PC-9 (cell line): ENCODE results near the gene RIMBP2. TPM values are rescaled to one million over a fixed set of nuclear protein-coding genes. Genes with fewer than 3 reads are reported as not detected.

Experiments
- BruUV-seq: library from RNA; stranded (reverse); fragments of 400-500 nt; replicated peaks from 2 replicates; lab custom pipeline; 2021; lab: Mats Ljungman, UMichigan
- CTCF ChIA-PET: fragments of 300-600 bp; sonication (Branson Sonifier 250); formaldehyde crosslinking; loops from one replicate; lab custom pipeline; 2022; ENCODE audit warnings: antibody characterized with exemption; lab: Charles Lee
- POLR2A ChIA-PET: fragments of 300-600 bp; sonication (Branson Sonifier 250); formaldehyde crosslinking; loops from one replicate; lab custom pipeline; 2022; ENCODE audit warnings: antibody characterized with exemption; ENCODE audit not compliant: unreplicated experiment; lab: Charles Lee
- DNase-seq, 2 experiments: peaks; one replicate each; pipeline versions ENCODE4 v3.0.0 to v3.0.0-alpha.2; 2015 to 2022; ENCODE audit warnings: mixed read lengths in 1 of 2
- H2AFZ ChIP-seq: fragments of 200-600 bp; sonication (generic); 2 replicates; pipeline ENCODE4 v1.8.1; 2017; ENCODE audit warnings: antibody characterized with exemption
- H3F3A ChIP-seq: fragments of 200-600 bp; sonication (generic); 2 replicates; pipeline ENCODE4 v1.8.1; 2017; ENCODE audit warnings: antibody characterized with exemption, mild to moderate bottlenecking, low read depth; ENCODE audit not compliant: insufficient read depth
- H3K27ac ChIP-seq: fragments of 200-600 bp; sonication (generic); 2 replicates; pipeline ENCODE4 v1.6.1; 2016; ENCODE audit warnings: mixed run types
- H3K27me3 ChIP-seq: fragments of 200-600 bp; sonication (generic); 2 replicates; pipeline ENCODE4 v1.6.1; 2016; ENCODE audit warnings: low read depth, mixed run types; ENCODE audit not compliant: insufficient read depth
- H3K36me3 ChIP-seq: fragments of 200-600 bp; sonication (generic); 2 replicates; pipeline ENCODE4 v1.6.1; 2016; ENCODE audit warnings: low read depth, mixed run types
- H3K4me1 ChIP-seq: fragments of 200-600 bp; sonication (generic); replicated peaks from 2 replicates; pipeline ENCODE4 v1.6.1; 2016; ENCODE audit warnings: mixed run types; ENCODE audit not compliant: insufficient read depth
- H3K4me2 ChIP-seq: fragments of 200-600 bp; sonication (generic); 2 replicates; pipeline ENCODE4 v1.6.1; 2017; ENCODE audit warnings: mixed run types
- H3K4me3 ChIP-seq: fragments of 200-600 bp; sonication (generic); 2 replicates; pipeline ENCODE4 v1.6.1; 2016; ENCODE audit warnings: mixed run types
- H3K79me2 ChIP-seq: fragments of 200-600 bp; sonication (generic); 2 replicates; pipeline ENCODE4 v1.6.1; 2017; ENCODE audit warnings: low read depth, mixed run types
- H3K9me2 ChIP-seq: fragments of 200-600 bp; sonication (generic); 2 replicates; pipeline ENCODE4 v1.8.1; 2017; ENCODE audit warnings: mild to moderate bottlenecking; ENCODE audit not compliant: insufficient read depth
- H3K9me3 ChIP-seq: fragments of 200-600 bp; sonication (generic); 2 replicates; pipeline ENCODE4 v1.8.1; 2016; ENCODE audit warnings: low read depth; ENCODE audit not compliant: insufficient read depth
- H4K20me1 ChIP-seq: fragments of 200-600 bp; sonication (generic); 2 replicates; pipeline ENCODE4 v1.8.1; 2017; ENCODE audit not compliant: insufficient read depth
- CTCF ChIP-seq: fragments of 200-600 bp; sonication (generic); conservative IDR thresholded peaks from 2 replicates; pipeline ENCODE4 v1.6.1; 2017; ENCODE audit warnings: mixed run types, antibody characterized with exemption, mild to moderate bottlenecking, moderate library complexity
- EZH2 ChIP-seq: fragments of 200-600 bp; sonication (generic); IDR thresholded peaks from 2 replicates; pipeline ENCODE4 v1.8.0; 2017; ENCODE audit warnings: antibody characterized with exemption, low read depth
- intact Hi-C: fragments of 100-400 bp; cut with micrococcal nuclease; formaldehyde crosslinking; loops from one replicate; pipeline ENCODE4 v1.10.0; 2022; ENCODE audit not compliant: unreplicated experiment
- total RNA-seq: library from RNA; stranded (reverse); gene quantifications from 2 replicates; pipeline ENCODE4 v1.2.3, GENCODE V29; 2021

The RIMBP2 gene
- total RNA-seq, 1 experiment from 2014 or later = not detected

DNA sequence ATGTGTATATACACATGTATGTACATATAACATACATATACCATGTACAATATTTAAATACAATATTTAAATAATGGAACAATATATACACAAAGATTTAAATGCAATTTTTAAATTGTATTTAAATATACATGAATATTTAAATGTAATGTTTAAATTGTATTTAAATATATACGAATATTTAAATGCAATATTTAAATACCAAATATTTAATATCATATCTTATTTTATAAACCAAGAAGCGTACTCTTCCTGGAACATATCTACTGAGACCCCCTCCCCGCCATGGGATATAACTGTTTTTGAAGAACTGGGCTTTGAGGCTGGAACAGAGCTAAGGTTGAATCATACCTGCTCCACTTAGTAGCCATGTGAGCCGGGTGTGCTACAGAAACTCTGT is 29.8 kb upstream of the RIMBP2 start:
- Histone ChIP-seq H3K9me3 (no peaks in the 10 kb centered on the region), H3K36me3 (no peaks in the 10 kb centered on the region), H3K9me2 (no peaks in the 10 kb centered on the region), H3K27me3 (peaks cover 64% of the 10 kb centered on the region), H3K27ac (no peak overlapping the region), H3K4me1 (no peaks in the 10 kb centered on the region), H2AFZ (no peak overlapping the region), H4K20me1 (no peaks in the 10 kb centered on the region), H3F3A (no peaks in the 10 kb centered on the region), H3K4me2 (no peak overlapping the region), H3K4me3 (no peak overlapping the region), H3K79me2 (no peaks in the 10 kb centered on the region)
- POLR2A ChIA-PET = no interaction called here
- BruUV-seq = no TSS peak
- CTCF ChIA-PET = no interaction called here
- DNase-seq = no peak
- intact Hi-C loops = no loop called here
- TF ChIP-seq CTCF = no peak
- TF ChIP-seq EZH2 = no peak

DNA sequence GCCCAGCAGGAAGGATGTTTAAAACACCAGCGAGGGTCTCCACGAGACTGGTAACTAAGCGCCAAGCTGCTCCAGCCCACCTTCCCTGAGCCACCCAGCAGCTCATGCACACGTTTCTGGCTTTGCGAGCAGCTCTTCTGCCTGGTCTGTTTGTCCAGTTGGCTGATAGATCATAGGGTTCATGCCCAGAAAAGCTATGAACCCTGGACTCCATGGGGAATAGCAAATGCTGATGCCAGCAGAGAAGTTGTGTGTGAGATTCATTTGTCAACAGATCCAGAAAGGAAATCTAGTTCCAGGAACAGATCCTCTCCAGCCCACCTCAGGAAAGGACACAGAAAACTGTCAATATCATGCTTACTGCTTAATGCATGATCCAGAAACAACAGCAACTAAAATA is 28.2 kb upstream of the RIMBP2 start:
- no peak for TF ChIP-seq CTCF
- TF ChIP-seq EZH2 = no peak
- H3K4me3 ChIP-seq = no peak overlapping the region
- H3F3A ChIP-seq = no peaks in the 10 kb centered on the region
- H3K27me3 ChIP-seq = peaks cover 64% of the 10 kb centered on the region
- BruUV-seq = no TSS peak
- no peaks in the 10 kb centered on the region for H3K4me1 ChIP-seq
- ChIA-PET CTCF (no interaction called here), POLR2A (no interaction called here)
- no peaks in the 10 kb centered on the region for H3K36me3 ChIP-seq
- intact Hi-C loops = no loop called here
- no peak overlapping the region for H3K27ac ChIP-seq
- DNase-seq = no peak
- H4K20me1 ChIP-seq = no peaks in the 10 kb centered on the region
- no peaks in the 10 kb centered on the region for H3K9me3 ChIP-seq
- no peak overlapping the region for H2AFZ ChIP-seq
- H3K9me2 ChIP-seq = no peaks in the 10 kb centered on the region
- no peaks in the 10 kb centered on the region for H3K79me2 ChIP-seq
- H3K4me2 ChIP-seq = no peak overlapping the region

DNA sequence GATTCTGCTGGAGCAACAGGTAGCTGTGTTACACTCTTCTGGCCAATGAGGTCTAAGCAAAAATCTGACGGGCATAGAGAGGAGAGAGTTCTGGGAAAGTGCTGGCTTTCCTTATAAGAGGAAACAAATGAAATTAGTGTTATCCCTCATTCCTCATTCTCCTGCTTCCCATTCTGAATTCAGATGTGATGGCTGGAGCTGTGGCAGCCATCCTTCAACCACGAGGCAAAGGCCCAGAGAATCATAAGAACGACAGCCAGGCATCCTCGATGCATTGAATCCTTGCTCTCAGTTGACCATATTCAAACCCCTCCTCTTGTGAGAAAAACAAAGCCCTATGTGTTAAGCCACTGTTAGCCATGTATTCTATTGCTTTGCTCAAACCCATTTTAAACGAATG is 27.5 kb upstream of the RIMBP2 start:
- intact Hi-C loops = no loop called here
- Histone ChIP-seq H3K4me3 (no peak overlapping the region), H4K20me1 (no peaks in the 10 kb centered on the region), H3K79me2 (no peaks in the 10 kb centered on the region), H3K36me3 (no peaks in the 10 kb centered on the region), H3K9me3 (no peaks in the 10 kb centered on the region), H3K9me2 (no peaks in the 10 kb centered on the region), H3K27me3 (peaks cover 65% of the 10 kb centered on the region), H3F3A (no peaks in the 10 kb centered on the region), H3K27ac (no peak overlapping the region), H3K4me1 (no peaks in the 10 kb centered on the region), H2AFZ (no peak overlapping the region), H3K4me2 (no peak overlapping the region)
- no TSS peak for BruUV-seq
- POLR2A ChIA-PET = no interaction called here
- CTCF ChIA-PET = no interaction called here
- TF ChIP-seq CTCF = no peak
- no peak for TF ChIP-seq EZH2
- DNase-seq = no peak
